Measurements from ENCODE around the gene GLI2. TPM values are rescaled to one million over a fixed set of nuclear protein-coding genes. Genes with fewer than 3 reads are reported as not detected.

The GLI2 gene
- total RNA-seq, 3 donors from 2014 or later (not counting 1 experiment from before 2014, with no cell fraction given), result not detected

- Histone ChIP-seq H3K4me1 (ENCODE audit: control insufficient read depth, insufficient read depth, low read length) (no peaks in the 10 kb centered on the region), H3K9me3 (ENCODE audit: control insufficient read depth, insufficient read depth, low read length) (no peaks in the 10 kb centered on the region), H3K27ac (ENCODE audit: low read length) (no peak overlapping the region), H3K36me3 (ENCODE audit: control insufficient read depth, insufficient read depth, low read length) (no peaks in the 10 kb centered on the region), H3K27me3 (ENCODE audit: control insufficient read depth, insufficient read depth, low read length) (no peaks in the 10 kb centered on the region), H3K4me3 (ENCODE audit: low read length) (no peak overlapping the region)
- Mint-ChIP-seq H3K4me1 (no peaks in the 10 kb centered on the region), H3K36me3 (no peaks in the 10 kb centered on the region), H3K27me3 (ENCODE audit: low read depth in 2 of 2) (peaks cover 0 to 7% of the 10 kb centered on the region in 2 donors), H3K4me3 (no peak overlapping the region), H3K27ac (no peak overlapping the region), H3K9me3 (no peaks in the 10 kb centered on the region)
- ATAC-seq (no peak), DNase-seq (no peak)
- intact Hi-C loops (cut with micrococcal nuclease), result no loop called here
- 89% methylated on average over 15 of the region's 15 CpGs for WGBS (ENCODE audit: insufficient coverage)
- TF ChIP-seq CTCF (IDR thresholded peaks at IDR 0.05), result no peak
Observed at GRCh38 chr2:120762341-120763061, 26.8 kb downstream of the GLI2 start.

GRCh38 chr2:120763508-120763907, 27.8 kb downstream of the GLI2 start:
- no peak overlapping the region for H3K4me3 Mint-ChIP-seq
- 90% methylated on average over 8 of the region's 8 CpGs for WGBS (ENCODE audit: insufficient coverage)
- ATAC-seq, result no peak
- no peak overlapping the region for H3K4me3 ChIP-seq (ENCODE audit: low read length)
- no peak overlapping the region for H3K27ac Mint-ChIP-seq
- H3K4me1 Mint-ChIP-seq, result no peaks in the 10 kb centered on the region
- no peaks in the 10 kb centered on the region for H3K27me3 Mint-ChIP-seq (ENCODE audit: low read depth in 2 of 2)
- intact Hi-C loops (cut with micrococcal nuclease), result no loop called here
- H3K9me3 ChIP-seq (ENCODE audit: control insufficient read depth, insufficient read depth, low read length), result no peaks in the 10 kb centered on the region
- H3K36me3 ChIP-seq (ENCODE audit: control insufficient read depth, insufficient read depth, low read length), result no peaks in the 10 kb centered on the region
- TF ChIP-seq CTCF (IDR thresholded peaks at IDR 0.05), result no peak
- H3K4me1 ChIP-seq (ENCODE audit: control insufficient read depth, insufficient read depth, low read length), result no peaks in the 10 kb centered on the region
- no peak for DNase-seq
- no peaks in the 10 kb centered on the region for H3K36me3 Mint-ChIP-seq
- no peaks in the 10 kb centered on the region for H3K9me3 Mint-ChIP-seq
- no peak overlapping the region for H3K27ac ChIP-seq (ENCODE audit: low read length)
- H3K27me3 ChIP-seq (ENCODE audit: control insufficient read depth, insufficient read depth, low read length), result no peaks in the 10 kb centered on the region

- Mint-ChIP-seq H3K27ac (no peak overlapping the region), H3K9me3 (no peaks in the 10 kb centered on the region), H3K27me3 (ENCODE audit: low read depth in 2 of 2) (no peaks in the 10 kb centered on the region), H3K4me3 (no peak overlapping the region), H3K36me3 (no peaks in the 10 kb centered on the region), H3K4me1 (no peaks in the 10 kb centered on the region)
- Histone ChIP-seq H3K36me3 (ENCODE audit: control insufficient read depth, insufficient read depth, low read length) (no peaks in the 10 kb centered on the region), H3K27ac (ENCODE audit: low read length) (no peak overlapping the region), H3K9me3 (ENCODE audit: control insufficient read depth, insufficient read depth, low read length) (no peaks in the 10 kb centered on the region), H3K27me3 (ENCODE audit: control insufficient read depth, insufficient read depth, low read length) (no peaks in the 10 kb centered on the region), H3K4me3 (ENCODE audit: low read length) (no peak overlapping the region), H3K4me1 (ENCODE audit: control insufficient read depth, insufficient read depth, low read length) (no peaks in the 10 kb centered on the region)
- no peak for TF ChIP-seq CTCF (IDR thresholded peaks at IDR 0.05)
- intact Hi-C loops (cut with micrococcal nuclease), result no loop called here
- WGBS (ENCODE audit: insufficient coverage), result 84% methylated on average over 10 of the region's 10 CpGs
- DNase-seq (no peak), ATAC-seq (no peak)
Observed at GRCh38 chr2:120763931-120764330, 28.3 kb downstream of the GLI2 start.

- Mint-ChIP-seq H3K4me3 (no peak overlapping the region), H3K27me3 (ENCODE audit: low read depth in 2 of 2) (no peaks in the 10 kb centered on the region), H3K9me3 (no peaks in the 10 kb centered on the region), H3K4me1 (no peaks in the 10 kb centered on the region), H3K27ac (no peak overlapping the region), H3K36me3 (no peaks in the 10 kb centered on the region)
- DNase-seq, result no peak
- Histone ChIP-seq H3K9me3 (ENCODE audit: control insufficient read depth, insufficient read depth, low read length) (no peaks in the 10 kb centered on the region), H3K4me3 (ENCODE audit: low read length) (no peak overlapping the region), H3K4me1 (ENCODE audit: control insufficient read depth, insufficient read depth, low read length) (no peaks in the 10 kb centered on the region), H3K36me3 (ENCODE audit: control insufficient read depth, insufficient read depth, low read length) (no peaks in the 10 kb centered on the region), H3K27me3 (ENCODE audit: control insufficient read depth, insufficient read depth, low read length) (no peaks in the 10 kb centered on the region), H3K27ac (ENCODE audit: low read length) (no peak overlapping the region)
- no peak for ATAC-seq
- no peak for TF ChIP-seq CTCF (IDR thresholded peaks at IDR 0.05)
- intact Hi-C loops (cut with micrococcal nuclease), result no loop called here
- WGBS (ENCODE audit: insufficient coverage), result 85% methylated on average over 6 of the region's 6 CpGs
Observed at GRCh38 chr2:120764492-120764891, 28.8 kb downstream of the GLI2 start.

Measured in natural killer cell (primary cell).